Measurements from ENCODE around the gene PDS5B.

PDS5B gene

DNA sequence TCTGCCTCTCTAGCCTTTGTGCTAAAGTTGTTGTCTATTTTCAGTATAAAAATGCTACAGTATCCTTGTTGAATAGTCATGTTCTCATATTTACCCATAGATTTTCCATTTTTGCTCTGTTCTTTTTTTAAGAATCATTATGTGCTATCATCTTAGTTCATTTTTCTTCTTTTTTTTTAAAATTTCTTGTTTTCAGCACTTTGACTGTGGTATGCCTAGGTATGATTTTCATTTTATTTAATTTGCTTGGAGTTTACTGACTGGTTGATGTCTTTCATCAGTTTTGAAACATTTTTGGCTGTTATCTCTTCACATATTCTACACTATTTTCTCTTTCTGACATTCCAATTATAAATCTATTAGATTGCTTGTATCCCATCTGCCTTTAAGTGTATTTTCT, 192.9 kb downstream of the PDS5B start:
- TF ChIP-seq, protein P1, sequence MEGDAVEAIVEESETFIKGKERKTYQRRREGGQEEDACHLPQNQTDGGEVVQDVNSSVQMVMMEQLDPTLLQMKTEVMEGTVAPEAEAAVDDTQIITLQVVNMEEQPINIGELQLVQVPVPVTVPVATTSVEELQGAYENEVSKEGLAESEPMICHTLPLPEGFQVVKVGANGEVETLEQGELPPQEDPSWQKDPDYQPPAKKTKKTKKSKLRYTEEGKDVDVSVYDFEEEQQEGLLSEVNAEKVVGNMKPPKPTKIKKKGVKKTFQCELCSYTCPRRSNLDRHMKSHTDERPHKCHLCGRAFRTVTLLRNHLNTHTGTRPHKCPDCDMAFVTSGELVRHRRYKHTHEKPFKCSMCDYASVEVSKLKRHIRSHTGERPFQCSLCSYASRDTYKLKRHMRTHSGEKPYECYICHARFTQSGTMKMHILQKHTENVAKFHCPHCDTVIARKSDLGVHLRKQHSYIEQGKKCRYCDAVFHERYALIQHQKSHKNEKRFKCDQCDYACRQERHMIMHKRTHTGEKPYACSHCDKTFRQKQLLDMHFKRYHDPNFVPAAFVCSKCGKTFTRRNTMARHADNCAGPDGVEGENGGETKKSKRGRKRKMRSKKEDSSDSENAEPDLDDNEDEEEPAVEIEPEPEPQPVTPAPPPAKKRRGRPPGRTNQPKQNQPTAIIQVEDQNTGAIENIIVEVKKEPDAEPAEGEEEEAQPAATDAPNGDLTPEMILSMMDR (IDR thresholded peaks at IDR 0.05; ENCODE audit: control insufficient read depth, extremely low read depth, insufficient read depth): no peak
- H3K4me3 ChIP-seq (ENCODE audit: low read depth, low read length): no peak overlapping the region
- no peak for DNase-seq (ENCODE audit: low read depth)

DNA sequence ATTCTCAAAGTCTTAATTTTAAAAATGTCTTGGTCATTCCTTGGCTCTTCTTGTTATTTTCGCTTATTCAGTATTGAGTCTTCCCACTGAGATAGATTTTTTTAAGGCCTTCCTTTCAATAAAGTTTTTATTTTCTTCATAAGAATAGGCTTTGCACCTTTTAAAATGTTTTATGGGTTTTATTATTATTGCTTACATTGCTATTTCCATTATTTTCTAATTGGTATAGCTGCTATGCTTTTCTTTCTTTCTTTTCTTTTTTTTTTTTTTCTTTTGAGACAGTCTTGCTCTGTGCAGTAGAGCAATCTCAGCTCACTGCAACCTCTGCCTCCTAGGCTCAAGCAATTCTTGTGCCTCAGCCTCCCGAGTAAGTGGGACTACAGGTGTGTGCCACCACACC, 195.7 kb downstream of the PDS5B start:
- TF ChIP-seq, protein P1 (IDR thresholded peaks at IDR 0.05; ENCODE audit: control insufficient read depth, extremely low read depth, insufficient read depth): no peak
- no peak for DNase-seq (ENCODE audit: low read depth)
- no peak overlapping the region for H3K4me3 ChIP-seq (ENCODE audit: low read depth, low read length)

DNA sequence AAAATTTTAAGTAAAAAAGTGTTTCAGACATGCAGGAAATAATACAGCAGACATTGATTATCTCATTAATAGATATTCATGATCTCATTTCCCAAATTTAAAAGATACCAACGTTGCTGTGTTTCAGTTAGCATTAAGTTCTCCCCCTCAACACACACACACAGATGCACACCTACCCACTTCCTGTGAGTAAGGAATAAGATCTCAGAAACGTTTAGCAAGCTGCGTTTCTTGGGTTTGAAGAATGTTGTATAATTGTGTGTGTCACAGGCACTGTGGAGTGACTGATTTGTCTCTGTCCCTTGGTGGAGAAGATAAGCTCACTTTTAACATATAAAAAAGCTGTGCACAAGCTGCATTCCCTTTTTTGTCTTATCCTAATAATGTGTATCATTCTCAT, 196.8 kb downstream of the PDS5B start:
- TF ChIP-seq, protein P1 (IDR thresholded peaks at IDR 0.05; ENCODE audit: control insufficient read depth, extremely low read depth, insufficient read depth): no peak
- H3K4me3 ChIP-seq (ENCODE audit: low read depth, low read length): no peak overlapping the region
- no peak for DNase-seq (ENCODE audit: low read depth)

DNA sequence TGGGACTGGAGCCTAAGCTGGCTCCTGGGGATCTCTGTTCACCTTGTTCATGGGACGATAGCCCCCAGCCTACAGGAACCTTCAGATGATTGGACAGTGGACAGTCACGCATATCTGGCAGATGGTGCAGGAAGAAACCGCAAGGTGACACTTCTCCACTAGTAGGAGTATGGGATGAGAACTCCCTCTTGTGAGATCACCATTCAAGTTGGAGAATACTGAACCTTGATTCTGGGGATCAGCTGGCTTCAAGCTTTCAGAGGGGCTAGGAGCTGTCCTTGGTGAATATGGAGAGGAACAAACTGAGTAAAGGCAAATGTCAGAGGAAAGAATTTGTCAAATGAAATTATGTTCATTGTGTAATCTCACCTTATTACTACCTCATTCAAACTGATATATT, 204.5 kb downstream of the PDS5B start:
- TF ChIP-seq, protein P1 (IDR thresholded peaks at IDR 0.05; ENCODE audit: control insufficient read depth, extremely low read depth, insufficient read depth): no peak
- DNase-seq (ENCODE audit: low read depth): no peak
- no peak overlapping the region for H3K4me3 ChIP-seq (ENCODE audit: low read depth, low read length)

DNA sequence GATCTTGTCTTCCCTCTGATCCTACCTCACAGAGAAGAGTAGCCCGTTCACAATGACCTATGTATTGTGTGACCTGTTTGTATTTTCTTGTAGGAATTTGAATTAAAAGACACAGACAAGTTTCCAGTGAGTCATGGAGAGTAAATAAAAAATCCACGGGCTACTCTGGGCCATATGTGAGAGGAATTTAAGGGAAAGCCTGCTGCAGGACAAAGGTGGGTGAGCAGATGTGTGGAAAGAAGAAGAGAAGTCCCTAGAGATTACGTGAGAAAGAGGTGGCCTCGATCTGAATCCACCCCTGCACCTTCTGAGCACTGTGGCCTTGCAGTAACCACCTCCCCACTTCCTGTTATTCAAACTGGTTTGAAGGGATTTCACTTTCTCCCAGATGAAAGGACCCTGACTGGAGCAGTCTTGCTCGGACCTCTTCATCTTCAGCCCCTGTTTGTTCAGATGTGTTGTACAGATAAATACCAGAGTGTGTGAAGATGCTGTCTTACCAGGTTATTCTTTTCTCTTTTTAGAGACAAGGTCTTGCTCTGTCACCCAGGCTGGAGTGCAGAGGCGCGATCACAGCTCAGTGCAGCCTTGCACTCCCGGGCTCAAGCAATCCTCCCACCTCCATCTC, 205.4 kb downstream of the PDS5B start:
- no peak for DNase-seq (ENCODE audit: low read depth)
- no peak overlapping the region for H3K4me3 ChIP-seq (ENCODE audit: low read depth, low read length)
- TF ChIP-seq, protein P1 (IDR thresholded peaks at IDR 0.05; ENCODE audit: control insufficient read depth, extremely low read depth, insufficient read depth): no peak

DNA sequence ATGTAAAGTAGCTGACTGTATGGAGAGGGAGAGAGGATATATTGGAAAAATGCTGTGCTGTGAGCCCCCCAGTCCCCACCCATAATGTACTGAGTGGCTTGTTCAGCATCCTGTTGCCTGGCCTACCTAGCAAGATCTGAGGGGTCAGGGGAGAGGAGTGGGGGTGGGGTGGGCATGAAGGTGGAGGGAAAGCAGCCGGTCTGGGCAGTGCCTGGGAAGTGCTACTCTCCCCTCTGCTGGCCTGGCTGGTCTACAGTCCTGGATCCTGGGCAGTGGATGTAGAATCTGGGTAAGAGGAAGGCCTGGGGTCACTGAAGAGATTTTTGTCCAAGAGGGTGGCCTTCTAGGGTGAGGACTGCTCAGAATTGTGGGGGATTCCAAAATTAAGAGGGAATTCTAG, 210.5 kb downstream of the PDS5B start:
- H3K4me3 ChIP-seq (ENCODE audit: low read depth, low read length): no peak overlapping the region
- TF ChIP-seq, protein P1 (IDR thresholded peaks at IDR 0.05; ENCODE audit: control insufficient read depth, extremely low read depth, insufficient read depth): no peak
- no peak for DNase-seq (ENCODE audit: low read depth)

DNA sequence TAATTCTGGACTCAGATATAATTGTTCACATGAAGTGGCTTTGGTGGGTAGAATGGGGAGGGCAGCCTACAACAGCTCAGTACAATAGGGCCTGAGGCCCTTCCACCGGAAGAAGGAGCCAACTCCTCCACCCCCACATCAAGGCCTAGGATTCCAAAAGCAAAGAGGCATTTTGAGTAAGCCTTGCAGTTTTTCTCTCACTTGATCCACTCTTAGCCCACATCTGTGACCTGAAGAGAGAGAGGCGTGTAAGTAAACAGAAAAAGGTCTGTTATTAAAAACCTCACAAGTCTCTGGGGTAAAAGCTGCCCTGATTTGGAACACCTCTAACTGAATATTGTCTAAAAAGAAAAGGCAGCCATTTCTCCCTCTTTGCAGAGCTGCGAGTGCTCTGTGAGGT, 215.9 kb downstream of the PDS5B start:
- TF ChIP-seq, protein P1 (IDR thresholded peaks at IDR 0.05; ENCODE audit: control insufficient read depth, extremely low read depth, insufficient read depth): no peak
- no peak overlapping the region for H3K4me3 ChIP-seq (ENCODE audit: low read depth, low read length)
- DNase-seq (ENCODE audit: low read depth): no peak
